ENCODE results near the gene TNS3. TPM values are rescaled to one million over a fixed set of nuclear protein-coding genes. Genes with fewer than 3 reads are reported as not detected.
A peak's percentile ranks its signal among the peaks of the same experiment; 100 is the strongest.

Gene TNS3
- total RNA-seq, 1 experiment from 2014 or later: 38.2 TPM

DNA sequence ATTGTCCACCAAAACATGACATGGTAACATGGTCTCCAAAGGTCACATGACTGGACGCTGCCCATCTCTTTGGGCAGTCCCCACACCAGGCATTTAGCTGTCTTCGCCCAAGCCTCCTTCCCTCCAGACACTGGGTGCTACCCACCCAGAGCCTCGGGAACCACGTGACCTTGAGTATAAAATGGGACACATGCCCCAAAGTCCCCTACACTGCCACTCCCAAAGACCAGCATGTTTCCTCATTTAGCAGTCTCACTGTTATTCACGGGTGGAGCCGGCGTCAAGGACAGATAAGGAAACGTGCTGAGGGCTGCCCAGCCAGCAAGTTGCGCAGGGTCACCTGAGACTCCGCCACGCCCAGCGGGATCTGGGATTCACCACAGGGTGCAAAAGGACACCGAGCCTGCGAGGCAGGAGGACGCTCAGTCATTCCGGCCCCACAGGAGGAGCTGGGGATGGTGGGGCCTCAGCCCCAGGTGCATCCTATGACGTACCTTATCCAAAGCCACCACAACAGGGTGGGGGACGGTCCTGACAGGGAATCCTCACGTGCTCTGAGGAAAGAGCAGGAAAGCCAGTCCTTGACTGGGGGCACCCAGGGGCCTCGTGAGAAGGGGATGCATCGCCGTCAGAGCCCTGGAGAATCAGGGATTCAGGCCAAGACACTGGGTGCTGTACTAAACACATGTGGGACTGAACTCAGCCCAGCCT, 226.9 kb downstream of the TNS3 start:
- DNase-seq (ENCODE audit: low read depth): no peak

DNA sequence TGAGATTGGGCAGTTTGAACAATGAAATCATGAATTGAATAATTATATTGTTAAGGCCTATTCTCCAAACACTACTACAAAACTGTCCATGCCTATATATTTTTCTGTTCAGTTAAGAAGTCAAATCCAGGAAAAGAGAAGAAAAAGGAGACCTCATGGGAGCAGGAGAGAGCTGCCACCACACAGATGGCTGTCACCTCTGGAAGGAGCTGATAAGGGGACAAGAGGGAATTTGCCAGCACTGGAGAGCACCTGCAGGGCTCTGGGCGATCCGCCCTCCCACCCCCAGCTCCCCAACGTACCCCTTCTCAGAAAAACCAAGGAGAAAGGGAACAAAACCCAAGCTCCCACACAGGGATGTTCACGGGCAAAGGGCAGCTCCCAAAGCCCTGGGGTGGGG, 227.8 kb downstream of the TNS3 start:
- no peak for DNase-seq (ENCODE audit: low read depth)

DNA sequence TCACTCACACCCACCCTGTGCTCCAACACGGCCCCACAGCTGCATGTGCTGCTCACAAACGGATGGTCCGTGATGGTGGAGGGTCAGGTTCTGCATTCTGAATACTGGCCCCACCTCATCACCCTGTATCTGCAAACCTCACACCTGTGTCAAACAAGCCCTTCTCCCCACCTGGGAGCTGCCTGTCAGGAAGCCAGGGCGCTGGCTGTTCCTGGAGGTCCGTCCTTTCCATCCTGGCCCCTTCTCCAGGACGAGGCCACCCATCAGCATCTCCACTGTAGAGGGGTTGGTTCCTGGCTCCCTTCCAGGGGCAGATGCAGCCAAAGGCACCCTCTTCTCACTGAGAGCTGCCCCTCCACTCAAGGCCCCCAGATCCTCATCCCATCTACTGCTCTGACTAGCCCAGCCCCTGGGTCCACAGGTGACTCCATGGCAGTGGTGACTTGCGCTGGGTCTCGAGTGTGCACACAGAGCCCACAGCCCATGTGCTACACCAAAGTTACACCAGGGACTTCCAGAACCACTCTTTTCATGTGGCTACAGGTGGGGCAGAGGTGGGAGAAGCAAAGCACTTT, 229.4 kb downstream of the TNS3 start:
- DNase-seq (ENCODE audit: low read depth): no peak

DNA sequence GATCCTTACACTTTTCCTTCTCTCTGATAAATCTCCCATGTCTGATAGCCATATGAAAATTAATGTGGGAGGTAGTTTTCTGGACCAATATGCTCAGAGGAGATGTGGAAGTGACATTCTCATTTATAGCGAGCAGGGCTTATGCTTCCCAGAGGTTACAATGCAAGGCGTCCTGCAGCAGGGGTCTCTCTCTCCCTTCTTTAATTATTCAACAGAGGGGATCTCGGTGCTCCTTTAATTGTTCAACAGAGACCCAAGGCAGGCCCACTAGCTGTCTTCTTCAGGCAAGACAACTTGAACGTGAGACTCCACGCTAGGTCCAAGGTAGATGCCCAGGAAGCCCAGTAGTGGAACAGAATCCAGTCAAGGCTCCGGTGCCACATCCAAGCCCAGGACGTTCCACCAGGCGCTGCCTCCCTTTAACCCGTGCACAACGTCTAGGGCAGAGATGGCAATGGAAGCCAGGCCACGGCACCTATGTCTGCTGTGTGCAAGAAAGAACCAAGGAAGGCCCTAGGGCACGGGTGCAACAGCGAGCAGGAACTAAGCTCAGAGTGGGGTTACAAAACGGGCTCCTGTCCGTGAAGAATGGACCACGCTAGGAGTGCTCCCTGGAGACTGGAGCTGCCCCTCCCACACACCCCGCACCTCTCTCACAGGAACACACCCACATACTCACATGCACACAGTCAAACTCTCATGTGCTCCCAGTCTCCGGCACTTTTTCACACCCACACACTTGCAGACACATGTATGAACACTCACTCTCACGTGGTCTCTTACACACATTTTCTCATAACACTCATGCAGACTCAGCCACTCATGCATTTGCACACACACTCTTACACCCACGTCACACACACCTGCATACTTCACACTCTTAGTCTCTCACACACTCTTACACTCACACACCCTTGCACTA, 230.4 kb downstream of the TNS3 start:
- no peak for DNase-seq (ENCODE audit: low read depth)

DNA sequence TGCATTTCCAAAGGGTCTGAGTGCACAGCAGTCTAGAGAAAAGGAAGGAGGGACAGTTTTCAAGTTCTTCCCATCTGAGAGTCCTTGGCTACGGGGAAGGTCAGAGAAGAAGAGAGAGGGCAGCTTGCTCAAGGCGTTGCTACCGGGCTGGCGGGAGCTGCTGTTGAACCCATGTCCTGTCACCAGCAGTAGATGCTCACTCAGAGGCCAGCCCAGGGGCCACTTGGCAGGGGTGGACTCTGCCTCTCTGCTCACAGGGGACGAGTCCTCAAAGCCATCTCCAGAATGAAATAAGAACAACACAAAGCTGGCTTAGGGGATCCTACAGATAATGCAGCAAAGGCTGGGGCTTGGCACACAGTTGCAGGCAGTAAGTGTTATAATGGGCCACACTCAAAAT, 231.5 kb downstream of the TNS3 start:
- no peak for DNase-seq (ENCODE audit: low read depth)

DNA sequence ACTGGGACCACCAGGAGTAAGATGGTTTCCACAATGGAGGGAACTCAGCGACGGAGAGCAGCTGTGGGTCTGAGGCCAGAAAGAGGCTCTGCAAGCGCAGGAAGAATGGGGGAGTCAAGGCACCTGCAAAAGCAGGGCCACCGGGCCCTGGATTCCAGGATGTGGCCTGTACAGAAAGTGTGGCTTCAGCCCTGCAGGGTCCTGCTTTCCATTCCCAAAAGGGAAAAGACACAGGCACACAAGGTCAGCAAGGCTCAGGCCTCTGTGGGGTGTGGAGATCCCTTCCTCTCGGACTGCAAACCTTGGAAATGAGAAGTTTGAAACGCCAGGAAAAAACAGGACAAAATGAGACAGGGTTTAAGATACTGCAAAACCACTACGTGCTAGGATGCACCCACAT, 232.5 kb downstream of the TNS3 start:
- DNase-seq (ENCODE audit: low read depth): no peak

GRCh38 chr7:47347816-47348385, 234.0 kb downstream of the TNS3 start:
- DNase-seq (ENCODE audit: low read depth): no peak

DNA sequence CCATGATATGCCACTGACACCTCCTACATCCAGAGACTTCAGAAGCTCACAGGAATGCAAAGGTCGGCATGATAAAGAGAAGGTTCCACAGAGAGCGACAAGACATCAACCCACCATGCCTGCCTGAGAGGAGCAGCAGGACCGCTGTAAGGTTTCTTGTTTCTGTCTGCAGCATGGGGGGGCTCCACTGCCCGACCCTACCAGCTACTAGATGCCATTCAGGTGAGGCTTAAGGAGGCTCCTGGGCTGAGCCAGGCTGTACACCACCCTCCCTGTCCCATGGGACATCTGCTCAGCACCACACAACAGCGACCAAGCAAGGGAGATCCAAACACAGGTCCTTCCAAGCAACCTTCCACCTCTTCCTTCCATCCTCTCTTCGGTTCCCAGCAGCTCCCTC, 234.6 kb downstream of the TNS3 start:
- DNase-seq (ENCODE audit: low read depth): no peak

DNA sequence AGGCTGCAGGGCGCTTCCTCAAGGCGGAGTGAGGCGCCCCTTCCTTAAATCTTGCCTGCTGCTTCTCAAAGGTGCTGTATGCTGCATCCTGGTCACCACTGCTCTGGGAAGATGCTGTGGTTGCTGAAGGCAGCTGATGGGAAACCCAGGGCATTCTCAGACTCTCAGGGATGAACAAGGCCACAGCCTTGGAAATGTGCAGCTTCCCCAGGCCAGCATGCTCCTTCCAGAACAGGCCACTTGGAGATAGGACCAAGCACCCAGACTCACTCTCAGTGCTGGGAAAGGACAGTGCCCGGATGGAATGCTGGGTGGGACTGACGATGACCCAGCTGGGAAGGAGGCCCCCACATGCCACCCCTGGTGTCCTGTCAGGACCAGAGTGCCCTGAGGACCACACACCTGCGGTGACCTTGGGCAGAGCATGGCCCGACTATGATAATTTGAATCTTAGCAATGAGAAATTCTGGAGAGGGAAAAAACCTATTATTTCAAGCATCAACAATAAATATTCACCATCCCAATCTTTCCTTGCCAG, 235.5 kb downstream of the TNS3 start:
- no peak for DNase-seq (ENCODE audit: low read depth)

- DNase-seq (ENCODE audit: low read depth): no peak
Observed at GRCh38 chr7:47345857-47346298, 236.0 kb downstream of the TNS3 start.

- no peak for DNase-seq (ENCODE audit: low read depth)
Observed at GRCh38 chr7:47344171-47344955, 237.5 kb downstream of the TNS3 start.

DNA sequence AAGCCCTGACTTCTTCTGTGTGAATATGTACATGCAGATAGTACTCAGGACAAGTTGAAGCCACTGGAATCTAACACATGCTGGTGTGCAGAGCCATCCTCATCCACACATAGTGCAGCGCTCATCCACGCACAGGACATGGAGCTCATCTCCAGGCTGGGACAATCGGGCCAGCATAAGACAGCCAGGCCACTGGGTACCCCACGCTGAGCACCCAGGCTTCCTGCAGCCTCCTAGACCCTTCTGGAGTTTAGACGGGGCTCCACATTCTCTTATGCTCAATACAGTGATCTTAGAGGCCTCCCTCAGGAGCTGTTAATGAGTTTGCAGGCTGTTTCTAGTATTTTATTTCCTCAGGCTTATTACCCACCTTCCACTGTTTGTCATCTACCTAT, 238.9 kb downstream of the TNS3 start:
- no peak for DNase-seq (ENCODE audit: low read depth)

GRCh38 chr7:47342296-47343060, 239.4 kb downstream of the TNS3 start:
- DNase-seq (ENCODE audit: low read depth): no peak

- DNase-seq (ENCODE audit: low read depth): no peak
Observed at GRCh38 chr7:47340517-47340916, 241.4 kb downstream of the TNS3 start.

DNA sequence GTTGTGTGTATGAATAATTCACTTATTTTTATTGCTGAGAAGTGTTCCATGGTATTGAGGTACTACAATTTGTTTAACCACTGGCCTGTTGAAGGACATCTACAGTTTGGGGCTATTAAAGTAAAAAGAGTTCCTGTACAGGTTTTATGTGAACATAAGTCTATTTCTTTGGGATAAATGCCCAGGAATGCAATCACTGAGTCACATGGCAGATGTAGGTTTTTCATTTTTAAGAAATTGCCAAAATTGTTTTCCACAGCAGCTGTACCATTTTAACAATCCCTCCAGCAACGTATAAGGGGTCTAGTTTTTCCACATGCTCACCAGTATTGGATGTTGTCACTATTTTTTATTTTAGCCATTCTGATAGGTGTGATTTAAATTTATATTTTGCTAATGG, 243.9 kb downstream of the TNS3 start:
- DNase-seq (ENCODE audit: low read depth): no peak

- peak; percentile 44 for DNase-seq (ENCODE audit: low read depth)
Observed at GRCh38 chr7:47337531-47337930, 244.4 kb downstream of the TNS3 start.

DNA sequence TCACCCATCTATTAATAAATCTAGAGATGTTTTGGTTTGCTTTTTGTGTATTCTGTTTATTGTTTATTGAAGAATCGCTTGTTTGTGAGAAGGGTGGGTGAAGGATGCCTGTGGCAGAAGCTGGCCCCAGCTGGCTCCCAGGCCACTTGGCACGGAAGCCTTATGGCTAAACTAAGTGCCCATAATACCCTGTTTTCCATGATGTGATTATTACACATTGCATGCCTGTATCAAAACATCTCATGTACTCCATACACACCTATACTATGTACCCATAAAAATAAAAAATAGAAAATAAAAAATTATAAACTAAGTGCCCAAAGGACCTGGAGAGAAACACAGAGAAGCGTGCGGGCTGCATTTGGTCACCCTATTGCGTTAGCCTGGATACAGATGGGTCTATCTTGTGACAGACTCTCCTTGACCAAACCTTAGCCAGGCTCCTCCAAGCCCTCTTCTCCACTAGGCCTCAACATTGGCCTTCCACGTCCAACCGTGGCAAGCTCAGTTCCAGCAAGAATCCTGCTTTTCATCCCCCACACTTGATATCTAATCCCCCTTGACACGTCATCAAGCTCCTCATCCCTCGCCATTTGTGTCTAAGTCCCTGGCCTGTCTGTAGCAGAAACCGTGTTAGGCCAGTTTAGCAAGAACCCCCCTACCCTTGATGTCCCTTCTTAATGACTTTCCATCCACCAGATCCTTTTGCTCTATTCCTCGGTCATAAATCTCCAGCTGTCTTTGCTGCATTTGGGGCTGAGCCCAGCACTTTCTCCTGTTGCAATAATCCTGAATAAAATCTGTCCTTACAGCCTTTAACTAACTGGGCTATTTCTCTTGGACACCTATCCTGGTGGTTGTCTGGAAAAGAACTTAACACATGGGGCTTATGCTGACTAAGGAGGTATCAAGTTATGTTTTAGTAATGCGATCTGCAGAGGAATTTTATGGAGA, 245.2 kb downstream of the TNS3 start:
- no peak for DNase-seq (ENCODE audit: low read depth)

DNA sequence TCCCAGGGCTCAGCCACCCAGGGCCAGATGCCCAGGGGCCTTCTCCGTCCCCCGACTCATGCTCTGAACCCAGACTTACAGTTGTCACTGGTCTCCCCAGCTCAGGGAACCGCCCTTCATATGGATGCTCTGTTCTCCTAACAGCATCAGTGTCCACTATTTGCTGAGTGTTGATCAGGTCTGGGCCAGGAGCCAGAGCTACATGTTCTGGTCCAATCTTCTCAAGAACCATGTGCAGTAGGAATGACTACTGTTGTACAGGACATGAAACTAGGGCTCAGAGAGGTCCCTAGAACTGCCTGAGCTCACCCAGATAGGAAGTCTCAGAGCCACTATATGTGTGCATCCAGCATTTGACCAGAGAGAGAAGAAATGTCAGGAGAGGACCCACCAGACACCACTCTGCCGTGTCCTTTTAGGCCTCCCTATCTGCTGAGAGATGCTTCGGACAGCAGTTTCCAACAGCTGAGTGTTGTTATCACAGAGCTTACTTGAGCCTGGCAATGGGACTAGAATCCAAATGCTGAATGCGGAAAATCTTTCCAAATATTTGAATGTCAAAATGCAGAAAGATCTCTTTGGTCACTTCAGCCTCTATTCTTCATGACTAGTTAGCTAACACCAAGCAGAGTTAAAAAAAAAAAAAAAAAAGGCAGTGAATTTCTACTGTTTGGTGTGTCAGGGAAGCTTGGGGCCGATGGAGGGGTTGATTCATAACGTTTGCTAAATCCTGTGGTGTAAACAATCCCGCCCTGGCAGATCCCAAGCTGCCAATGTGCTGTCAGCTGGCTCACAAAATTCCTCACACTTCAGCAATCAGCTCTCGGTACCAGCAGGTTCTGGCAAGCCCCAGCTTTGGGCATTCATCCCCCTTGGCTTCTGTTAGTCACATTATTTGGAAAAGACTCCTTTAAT, 246.1 kb downstream of the TNS3 start:
- no peak for DNase-seq (ENCODE audit: low read depth)
